ENCODE results near the gene VTCN1.

- TF ChIP-seq CTCF (IDR thresholded peaks at IDR 0.05; ENCODE audit: poor library complexity, severe bottlenecking) (no peak), SMC3 (conservative IDR thresholded peaks at IDR 0.05; ENCODE audit: poor library complexity) (no peak), EZH2 (IDR thresholded peaks at IDR 0.05; ENCODE audit: borderline replicate concordance, insufficient read depth, low read length, poor library complexity, severe bottlenecking) (no peak), POLR2AphosphoS5 (IDR thresholded peaks at IDR 0.05) (no peak), REST (IDR thresholded peaks at IDR 0.05; ENCODE audit: borderline replicate concordance) (no peak), EP300 (conservative IDR thresholded peaks at IDR 0.05; ENCODE audit: poor library complexity, severe bottlenecking) (no peak)
These were observed 89.7 kb downstream of the VTCN1 start for GRCh38 chr1:117120774-117121588.

Data from neural cell (in vitro differentiated cells).